Epithelial cell of proximal tubule (primary cell): ENCODE results near the gene PIK3C2B. TPM values are rescaled to one million over a fixed set of nuclear protein-coding genes. Genes with fewer than 3 reads are reported as not detected.
"Not testable (repeated sequence)": the region's sequence is repeated elsewhere in the genome, so short reads cannot be mapped to it uniquely, and the experiment has no call there.

Experiments used
- DNase-seq: peaks from one replicate; pipeline ENCODE4 v3.0.0-alpha.2; 2011; ENCODE audit warnings: low read depth
- H3K4me3 ChIP-seq: 2 replicates; pipeline ENCODE4 v1.5.1; 2011; ENCODE audit warnings: low read depth, mild to moderate bottlenecking, low read length
- CTCF ChIP-seq: conservative IDR thresholded peaks from 2 replicates; pipeline ENCODE4 v1.5.1; 2012; ENCODE audit warnings: low read depth, mild to moderate bottlenecking, low read length
- total RNA-seq: library from RNA; depleted of rRNA; stranded (reverse); fragments of >200 nt; gene quantifications from 2 replicates; pipeline ENCODE4 v1.2.3, GENCODE V29; 2015

PIK3C2B gene
- total RNA-seq, 1 donor from 2014 or later: 2.1 TPM

- TF ChIP-seq CTCF: no peak
- H3K4me3 ChIP-seq: no peak overlapping the region
Observed at GRCh38 chr1:204487256-204487615, 7.4 kb downstream of the PIK3C2B start.

GRCh38 chr1:204486513-204487255, 7.9 kb downstream of the PIK3C2B start:
- DNase-seq, H3K4me3 ChIP-seq: not testable (repeated sequence)

More at GRCh38 chr1:204487256-204487615, 7.4 kb downstream of the PIK3C2B start:
- no peak for DNase-seq

- no peak overlapping the region for H3K4me3 ChIP-seq
- DNase-seq: no peak
- TF ChIP-seq CTCF: no peak
Observed at GRCh38 chr1:204483791-204484190, 10.8 kb downstream of the PIK3C2B start.

GRCh38 chr1:204480515-204480914, 14.1 kb downstream of the PIK3C2B start:
- H3K4me3 ChIP-seq: no peak overlapping the region
- DNase-seq: no peak
- no peak for TF ChIP-seq CTCF

- no peak overlapping the region for H3K4me3 ChIP-seq
- no peak for DNase-seq
- TF ChIP-seq CTCF: no peak
Observed at GRCh38 chr1:204479387-204480136, 15.0 kb downstream of the PIK3C2B start.

- H3K4me3 ChIP-seq: no peak overlapping the region
- DNase-seq: no peak
- no peak for TF ChIP-seq CTCF
Observed at GRCh38 chr1:204478921-204479320, 15.7 kb downstream of the PIK3C2B start.

- DNase-seq: no peak
- TF ChIP-seq CTCF: no peak
- H3K4me3 ChIP-seq: no peak overlapping the region
Observed at GRCh38 chr1:204478172-204478899, 16.3 kb downstream of the PIK3C2B start.
